Measurements from ENCODE around the gene WDR36.
A peak's percentile ranks its signal among the peaks of the same experiment; 100 is the strongest.

WDR36 gene

GRCh38 chr5:111092062-111092853 lies at the start of gene WDR36:
WDR36 (plus strand) TSS chr5:111092348; CDS start chr5:111092457, 109 bp downstream.
- DNase-seq (ENCODE audit: low read depth in 2 of 2, low spot score in 1 of 2), result peak; percentile 75 to 76

- DNase-seq (ENCODE audit: low read depth in 2 of 2, low spot score in 1 of 2), result no peak
Observed at GRCh38 chr5:111043712-111044506, 48.2 kb upstream of the WDR36 start.

- no peak for DNase-seq (ENCODE audit: low read depth in 2 of 2, low spot score in 1 of 2)
Observed at GRCh38 chr5:111058064-111058463, 34.1 kb upstream of the WDR36 start.

- DNase-seq (ENCODE audit: low read depth in 2 of 2, low spot score in 1 of 2), result no peak
Observed at GRCh38 chr5:111060169-111060568, 32.0 kb upstream of the WDR36 start.

GRCh38 chr5:111061618-111062017 lies 30.5 kb upstream of the WDR36 start:
- no peak for DNase-seq (ENCODE audit: low read depth in 2 of 2, low spot score in 1 of 2)

GRCh38 chr5:111063709-111064322 lies 28.3 kb upstream of the WDR36 start:
- DNase-seq (ENCODE audit: low read depth in 2 of 2, low spot score in 1 of 2), result no peak

- DNase-seq (ENCODE audit: low read depth in 2 of 2, low spot score in 1 of 2), result no peak
Observed at GRCh38 chr5:111066261-111066938, 25.7 kb upstream of the WDR36 start.

GRCh38 chr5:111068213-111068612 lies 23.9 kb upstream of the WDR36 start:
- no peak for DNase-seq (ENCODE audit: low read depth in 2 of 2, low spot score in 1 of 2)

GRCh38 chr5:111069839-111070238 lies 22.3 kb upstream of the WDR36 start:
- DNase-seq (ENCODE audit: low read depth in 2 of 2, low spot score in 1 of 2), result no peak

GRCh38 chr5:111070272-111071134 lies 21.6 kb upstream of the WDR36 start:
- DNase-seq (ENCODE audit: low read depth in 2 of 2, low spot score in 1 of 2), result no peak

GRCh38 chr5:111071413-111071812 lies 20.7 kb upstream of the WDR36 start, which contains the start of gene TSLP:
TSLP (plus strand) TSS chr5:111071713; CDS start chr5:111071891, 178 bp downstream.
- DNase-seq (ENCODE audit: low read depth in 2 of 2, low spot score in 1 of 2), result no peak

GRCh38 chr5:111072949-111073682 lies 19.0 kb upstream of the WDR36 start:
- DNase-seq (ENCODE audit: low read depth in 2 of 2, low spot score in 1 of 2), result peak in 1 of 2 donors; percentile 24

GRCh38 chr5:111074244-111074643 lies 17.9 kb upstream of the WDR36 start:
- DNase-seq (ENCODE audit: low read depth in 2 of 2, low spot score in 1 of 2), result no peak

- no peak for DNase-seq (ENCODE audit: low read depth in 2 of 2, low spot score in 1 of 2)
Observed at GRCh38 chr5:111075520-111075919, 16.6 kb upstream of the WDR36 start.

- DNase-seq (ENCODE audit: low read depth in 2 of 2, low spot score in 1 of 2), result no peak
Observed at GRCh38 chr5:111076091-111076490, 16.1 kb upstream of the WDR36 start.

- DNase-seq (ENCODE audit: low read depth in 2 of 2, low spot score in 1 of 2), result no peak
Observed at GRCh38 chr5:111077678-111078077, 14.5 kb upstream of the WDR36 start.

- DNase-seq (ENCODE audit: low read depth in 2 of 2, low spot score in 1 of 2), result no peak
Observed at GRCh38 chr5:111079846-111080245, 12.3 kb upstream of the WDR36 start.

- DNase-seq (ENCODE audit: low read depth in 2 of 2, low spot score in 1 of 2), result no peak
Observed at GRCh38 chr5:111083323-111083722, 8.8 kb upstream of the WDR36 start.

- no peak for DNase-seq (ENCODE audit: low read depth in 2 of 2, low spot score in 1 of 2)
Observed at GRCh38 chr5:111095982-111096381, 3.8 kb downstream of the WDR36 start.

Data from stimulated activated CD8-positive, alpha-beta memory T cell treated with anti-CD3 and anti-CD28 coated beads, Interleukin-4, amount 100 ng/mL, for 1 hour (primary cell).